A204.1 (cell line): ENCODE measurements around the gene KRTAP10-12.
"Not testable (repeated sequence)": the region's sequence is repeated elsewhere in the genome, so short reads cannot be mapped to it uniquely, and the experiment has no call there.

ENCODE experiments used
- FAIRE-seq: peaks from 2 replicates; lab custom pipeline; 2012; peaks lifted over from hg19 to GRCh38; lab: Jason Lieb, UNC

Gene KRTAP10-12

GRCh38 chr21:44670642-44671432 lies 26.1 kb upstream of the KRTAP10-12 start:
- FAIRE-seq: no peak

- no peak for FAIRE-seq
Measured at GRCh38 chr21:44671911-44672310, 25.1 kb upstream of the KRTAP10-12 start.

GRCh38 chr21:44677881-44678280 lies 19.1 kb upstream of the KRTAP10-12 start:
- no peak for FAIRE-seq

- no peak for FAIRE-seq
Measured at GRCh38 chr21:44681152-44681551, 15.8 kb upstream of the KRTAP10-12 start.

GRCh38 chr21:44681861-44682579 lies 15.0 kb upstream of the KRTAP10-12 start, which contains the start of gene KRTAP12-1:
Gene KRTAP12-1, minus strand, starts transcription at chr21:44682163. Its CDS starts 40 bp downstream, at chr21:44682123.
- FAIRE-seq: no peak

- FAIRE-seq: no peak
Measured at GRCh38 chr21:44682580-44683151, 14.3 kb upstream of the KRTAP10-12 start.

GRCh38 chr21:44684077-44684476 lies 12.9 kb upstream of the KRTAP10-12 start:
- FAIRE-seq: no peak

- FAIRE-seq: no peak
Measured at GRCh38 chr21:44684483-44684882, 12.5 kb upstream of the KRTAP10-12 start.

GRCh38 chr21:44685050-44685449 lies 11.9 kb upstream of the KRTAP10-12 start:
- FAIRE-seq: not testable (repeated sequence)

- no peak for FAIRE-seq
Measured at GRCh38 chr21:44686000-44686781, 10.8 kb upstream of the KRTAP10-12 start.

- FAIRE-seq: no peak
Measured at GRCh38 chr21:44686843-44687561, 10.0 kb upstream of the KRTAP10-12 start.

- FAIRE-seq: no peak
Measured at GRCh38 chr21:44687671-44688070, 9.3 kb upstream of the KRTAP10-12 start.

- FAIRE-seq: not testable (repeated sequence)
Measured at GRCh38 chr21:44689740-44690139, 7.2 kb upstream of the KRTAP10-12 start.

GRCh38 chr21:44691686-44692085 lies 5.3 kb upstream of the KRTAP10-12 start:
- FAIRE-seq: no peak

GRCh38 chr21:44692798-44693512 lies 4.0 kb upstream of the KRTAP10-12 start:
- FAIRE-seq: no peak

- FAIRE-seq: no peak
Measured at GRCh38 chr21:44694776-44695175, 2.2 kb upstream of the KRTAP10-12 start.

- no peak for FAIRE-seq
Measured at GRCh38 chr21:44695184-44695583, 1.8 kb upstream of the KRTAP10-12 start.

GRCh38 chr21:44695641-44696040 lies 1.3 kb upstream of the KRTAP10-12 start:
- no peak for FAIRE-seq

- no peak for FAIRE-seq
Measured at GRCh38 chr21:44696572-44696971, 400 bp upstream of the KRTAP10-12 start.

- no peak for FAIRE-seq
Measured at GRCh38 chr21:44697811-44698734, 1.1 kb downstream of the KRTAP10-12 start.
